Upper lobe of left lung (tissue), 4 donors: ENCODE measurements around the gene RRAS2.

ENCODE experiments used
- POLR2A ChIP-seq, 4 donors: fragments of 450-650 bp; IDR thresholded peaks; one replicate each; pipeline ENCODE4 v1.5.1; 2016 to 2017; ENCODE audit warnings: antibody characterized with exemption in 4 of 4, mild to moderate bottlenecking in 2 of 4
- TF ChIP-seq, protein P1 (sequence below), 6 experiments: fragments of 450-650 bp in 4 of 6; fragments of 200-600 bp in 2 of 6; sonication (generic) in 2 of 6; IDR thresholded peaks; one replicate each; pipeline ENCODE4 v1.5.1; 2016 to 2019; ENCODE audit warnings: antibody characterized with exemption in 6 of 6

DNA sequence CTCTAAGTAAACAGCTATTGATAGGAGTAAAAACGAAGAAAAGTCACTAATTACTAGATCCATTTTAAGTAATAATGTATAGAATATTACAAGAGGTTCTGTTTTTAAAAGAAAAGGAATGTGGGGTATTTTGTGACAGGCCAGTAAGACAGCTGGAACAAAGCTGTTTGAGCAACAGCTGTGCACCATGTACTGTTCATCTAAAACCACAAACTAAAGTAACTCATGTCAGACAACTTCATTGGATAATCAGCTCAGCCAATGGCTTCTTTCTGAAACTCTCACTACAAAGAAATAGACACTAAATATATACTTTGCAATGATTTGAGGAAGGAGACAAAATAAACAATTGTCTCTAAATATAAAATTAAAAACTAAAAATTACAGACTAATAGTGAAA, 16.1 kb downstream of the RRAS2 start:
- TF ChIP-seq, protein P1, sequence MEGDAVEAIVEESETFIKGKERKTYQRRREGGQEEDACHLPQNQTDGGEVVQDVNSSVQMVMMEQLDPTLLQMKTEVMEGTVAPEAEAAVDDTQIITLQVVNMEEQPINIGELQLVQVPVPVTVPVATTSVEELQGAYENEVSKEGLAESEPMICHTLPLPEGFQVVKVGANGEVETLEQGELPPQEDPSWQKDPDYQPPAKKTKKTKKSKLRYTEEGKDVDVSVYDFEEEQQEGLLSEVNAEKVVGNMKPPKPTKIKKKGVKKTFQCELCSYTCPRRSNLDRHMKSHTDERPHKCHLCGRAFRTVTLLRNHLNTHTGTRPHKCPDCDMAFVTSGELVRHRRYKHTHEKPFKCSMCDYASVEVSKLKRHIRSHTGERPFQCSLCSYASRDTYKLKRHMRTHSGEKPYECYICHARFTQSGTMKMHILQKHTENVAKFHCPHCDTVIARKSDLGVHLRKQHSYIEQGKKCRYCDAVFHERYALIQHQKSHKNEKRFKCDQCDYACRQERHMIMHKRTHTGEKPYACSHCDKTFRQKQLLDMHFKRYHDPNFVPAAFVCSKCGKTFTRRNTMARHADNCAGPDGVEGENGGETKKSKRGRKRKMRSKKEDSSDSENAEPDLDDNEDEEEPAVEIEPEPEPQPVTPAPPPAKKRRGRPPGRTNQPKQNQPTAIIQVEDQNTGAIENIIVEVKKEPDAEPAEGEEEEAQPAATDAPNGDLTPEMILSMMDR (IDR thresholded peaks at IDR 0.05) = no peak
- TF ChIP-seq POLR2A (IDR thresholded peaks at IDR 0.05) = no peak
